GM21619 (cell line): ENCODE results near the gene SMYD4.
"Not testable (repeated sequence)": the region's sequence is repeated elsewhere in the genome, so short reads cannot be mapped to it uniquely, and the experiment has no call there.

Experiments used
- ATAC-seq: cut with Tn5 transposase; IDR thresholded peaks from one replicate; pipeline ENCODE4 v1.9.1; 2021; ENCODE audit not compliant: unreplicated experiment

The SMYD4 gene

GRCh38 chr17:1783271-1783670 lies 46.4 kb downstream of the SMYD4 start:
- no peak for ATAC-seq

GRCh38 chr17:1782171-1782567 lies 47.5 kb downstream of the SMYD4 start:
- no peak for ATAC-seq

- no peak for ATAC-seq
These were observed 50.1 kb downstream of the SMYD4 start for GRCh38 chr17:1779571-1780131.

- no peak for ATAC-seq
These were observed 52.8 kb downstream of the SMYD4 start for GRCh38 chr17:1776857-1777256.

GRCh38 chr17:1776328-1776727 lies 53.4 kb downstream of the SMYD4 start:
- no peak for ATAC-seq

GRCh38 chr17:1774390-1775176 lies 55.1 kb downstream of the SMYD4 start:
- ATAC-seq = no peak

- ATAC-seq = no peak
These were observed 56.0 kb downstream of the SMYD4 start for GRCh38 chr17:1773696-1774181.

GRCh38 chr17:1773000-1773695 lies 56.6 kb downstream of the SMYD4 start:
- not testable (repeated sequence) for ATAC-seq

- ATAC-seq = no peak
These were observed 59.8 kb downstream of the SMYD4 start for GRCh38 chr17:1769822-1770477.

GRCh38 chr17:1767358-1767757 lies 62.3 kb downstream of the SMYD4 start:
- ATAC-seq = no peak

GRCh38 chr17:1766382-1767135 lies 63.1 kb downstream of the SMYD4 start:
- ATAC-seq = no peak

- ATAC-seq = no peak
These were observed 64.1 kb downstream of the SMYD4 start for GRCh38 chr17:1765576-1765975.

GRCh38 chr17:1764705-1765104 lies 65.0 kb downstream of the SMYD4 start:
- not testable (repeated sequence) for ATAC-seq

GRCh38 chr17:1764284-1764683 lies 65.4 kb downstream of the SMYD4 start:
- no peak for ATAC-seq

- ATAC-seq = no peak
These were observed 66.5 kb downstream of the SMYD4 start for GRCh38 chr17:1762901-1763898.

GRCh38 chr17:1762233-1762900 lies 67.3 kb downstream of the SMYD4 start:
- ATAC-seq = no peak

GRCh38 chr17:1759529-1759928 lies 70.2 kb downstream of the SMYD4 start:
- ATAC-seq = no peak

GRCh38 chr17:1758807-1759206 lies 70.9 kb downstream of the SMYD4 start:
- no peak for ATAC-seq

- ATAC-seq = no peak
These were observed 73.9 kb downstream of the SMYD4 start for GRCh38 chr17:1755827-1756262.
